ENCODE measurements around the gene SERPINA10. TPM values are rescaled to one million over a fixed set of nuclear protein-coding genes. Genes with fewer than 3 reads are reported as not detected.

The SERPINA10 gene
- total RNA-seq, 4 donors from 2014 or later = not detected

DNA sequence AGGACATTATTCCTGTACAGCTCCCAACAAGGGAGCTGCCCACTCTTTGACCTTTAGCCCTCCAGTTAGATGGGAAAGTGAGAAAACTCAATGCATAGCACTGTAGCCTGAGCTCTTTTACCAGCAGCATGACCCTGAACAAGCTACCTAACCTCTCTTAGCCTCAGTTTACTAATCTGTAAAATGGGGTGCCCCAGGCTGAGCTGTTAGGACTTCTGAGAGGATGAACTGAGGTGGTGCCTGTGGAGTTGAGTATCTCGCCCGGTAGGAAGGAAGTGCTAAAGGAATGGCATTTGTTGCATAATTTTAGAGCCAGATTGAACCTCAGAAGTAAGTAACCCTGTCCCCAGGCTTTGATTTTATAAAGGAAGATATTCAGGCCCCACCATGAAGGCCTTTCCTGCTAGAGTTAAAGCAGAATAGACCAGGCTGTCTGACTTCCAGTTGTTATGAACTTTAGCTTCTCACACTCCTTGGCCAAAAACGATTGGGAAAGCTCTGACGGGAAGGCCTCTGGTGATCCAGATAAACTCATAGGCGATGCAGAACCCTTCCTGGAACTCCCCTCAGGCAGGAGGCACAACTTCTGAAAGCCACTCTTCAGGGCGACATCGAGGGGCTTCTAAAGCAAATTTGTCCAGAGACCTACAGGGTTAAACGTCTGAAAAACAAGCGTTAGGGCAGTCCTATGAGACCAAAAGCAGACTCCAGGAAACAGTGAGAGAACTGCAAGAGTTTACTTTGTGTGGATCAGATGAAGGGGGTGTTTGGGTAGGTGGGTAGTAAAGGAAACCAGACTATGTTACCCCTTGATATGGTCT is 2.5 kb upstream of the SERPINA10 start:
- H3K36me3 ChIP-seq = no peaks in the 10 kb centered on the region
- no peaks in the 10 kb centered on the region for H3K4me1 ChIP-seq
- H3K27ac ChIP-seq = no peak overlapping the region
- H3K9me3 ChIP-seq = peaks cover 0 to 6% (median 0%) of the 10 kb centered on the region in 4 donors
- WGBS, 2 donors = 67 to 70% methylated on average over 9 of the region's 9 CpGs
- H3K27me3 ChIP-seq = no peaks in the 10 kb centered on the region
- no peak overlapping the region for H3K4me3 ChIP-seq
- DNase-seq (ENCODE audit: low spot score in 2 of 2) = no peak
- TF ChIP-seq POLR2A (IDR thresholded peaks at IDR 0.05) = no peak

DNA sequence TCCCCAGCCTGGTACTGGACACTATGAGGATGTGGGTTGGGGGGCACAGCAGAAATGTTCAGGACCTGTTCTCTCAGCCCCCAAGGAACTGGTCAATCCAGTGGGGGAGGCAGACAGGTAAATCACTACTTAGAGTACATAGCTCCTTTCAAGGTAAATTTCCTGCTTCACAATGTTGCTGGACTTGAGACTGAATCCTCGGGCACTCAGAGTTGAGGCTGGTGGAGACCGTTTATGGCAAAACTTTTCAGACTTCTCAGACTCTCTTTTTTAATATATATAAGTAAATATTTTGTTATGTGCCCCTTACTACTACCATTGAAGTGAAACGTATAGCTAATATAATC is 483 bp upstream of the SERPINA10 start:
- no peaks in the 10 kb centered on the region for H3K4me1 ChIP-seq
- no peak for TF ChIP-seq EP300 (IDR thresholded peaks at IDR 0.05)
- TF ChIP-seq, protein P1, sequence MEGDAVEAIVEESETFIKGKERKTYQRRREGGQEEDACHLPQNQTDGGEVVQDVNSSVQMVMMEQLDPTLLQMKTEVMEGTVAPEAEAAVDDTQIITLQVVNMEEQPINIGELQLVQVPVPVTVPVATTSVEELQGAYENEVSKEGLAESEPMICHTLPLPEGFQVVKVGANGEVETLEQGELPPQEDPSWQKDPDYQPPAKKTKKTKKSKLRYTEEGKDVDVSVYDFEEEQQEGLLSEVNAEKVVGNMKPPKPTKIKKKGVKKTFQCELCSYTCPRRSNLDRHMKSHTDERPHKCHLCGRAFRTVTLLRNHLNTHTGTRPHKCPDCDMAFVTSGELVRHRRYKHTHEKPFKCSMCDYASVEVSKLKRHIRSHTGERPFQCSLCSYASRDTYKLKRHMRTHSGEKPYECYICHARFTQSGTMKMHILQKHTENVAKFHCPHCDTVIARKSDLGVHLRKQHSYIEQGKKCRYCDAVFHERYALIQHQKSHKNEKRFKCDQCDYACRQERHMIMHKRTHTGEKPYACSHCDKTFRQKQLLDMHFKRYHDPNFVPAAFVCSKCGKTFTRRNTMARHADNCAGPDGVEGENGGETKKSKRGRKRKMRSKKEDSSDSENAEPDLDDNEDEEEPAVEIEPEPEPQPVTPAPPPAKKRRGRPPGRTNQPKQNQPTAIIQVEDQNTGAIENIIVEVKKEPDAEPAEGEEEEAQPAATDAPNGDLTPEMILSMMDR (IDR thresholded peaks at IDR 0.05) = no peak
- TF ChIP-seq POLR2A (IDR thresholded peaks at IDR 0.05) = no peak
- H3K9me3 ChIP-seq = peaks cover 0 to 6% (median 0%) of the 10 kb centered on the region in 4 donors
- no peaks in the 10 kb centered on the region for H3K27me3 ChIP-seq
- no peaks in the 10 kb centered on the region for H3K36me3 ChIP-seq
- no peak for DNase-seq (ENCODE audit: low spot score in 2 of 2)
- no peak overlapping the region for H3K4me3 ChIP-seq
- H3K27ac ChIP-seq = no peak overlapping the region
- WGBS, 2 donors = 67 to 82% methylated on average over 3 of the region's 3 CpGs

DNA sequence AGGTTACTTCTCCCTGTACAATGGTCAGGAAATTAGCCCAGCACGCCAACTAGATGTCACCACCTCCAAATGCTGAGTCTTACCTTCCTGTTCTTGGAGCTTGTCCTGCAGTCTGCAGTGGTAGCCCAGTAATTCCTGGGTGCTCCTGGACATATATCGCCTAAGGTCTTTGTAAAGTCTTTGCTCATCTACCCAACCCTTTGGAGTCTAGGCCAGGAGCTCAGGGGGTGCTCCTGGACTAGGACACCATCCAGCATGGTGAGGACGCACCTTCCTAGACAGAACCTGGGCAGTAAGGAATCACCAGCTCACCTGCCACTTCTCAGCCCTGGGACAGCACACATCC is 569 bp downstream of the SERPINA10 start:
- Histone ChIP-seq H3K4me1 (no peaks in the 10 kb centered on the region), H3K27ac (no peak overlapping the region), H3K36me3 (no peaks in the 10 kb centered on the region), H3K9me3 (no peaks in the 10 kb centered on the region), H3K4me3 (no peak overlapping the region), H3K27me3 (no peaks in the 10 kb centered on the region)
- no peak for DNase-seq (ENCODE audit: low spot score in 2 of 2)
- no peak for TF ChIP-seq EP300 (IDR thresholded peaks at IDR 0.05)
- TF ChIP-seq, protein P1 (IDR thresholded peaks at IDR 0.05) = no peak
- no peak for TF ChIP-seq POLR2A (IDR thresholded peaks at IDR 0.05)
- WGBS, 2 donors = 91 to 96% methylated on average over 3 of the region's 3 CpGs

DNA sequence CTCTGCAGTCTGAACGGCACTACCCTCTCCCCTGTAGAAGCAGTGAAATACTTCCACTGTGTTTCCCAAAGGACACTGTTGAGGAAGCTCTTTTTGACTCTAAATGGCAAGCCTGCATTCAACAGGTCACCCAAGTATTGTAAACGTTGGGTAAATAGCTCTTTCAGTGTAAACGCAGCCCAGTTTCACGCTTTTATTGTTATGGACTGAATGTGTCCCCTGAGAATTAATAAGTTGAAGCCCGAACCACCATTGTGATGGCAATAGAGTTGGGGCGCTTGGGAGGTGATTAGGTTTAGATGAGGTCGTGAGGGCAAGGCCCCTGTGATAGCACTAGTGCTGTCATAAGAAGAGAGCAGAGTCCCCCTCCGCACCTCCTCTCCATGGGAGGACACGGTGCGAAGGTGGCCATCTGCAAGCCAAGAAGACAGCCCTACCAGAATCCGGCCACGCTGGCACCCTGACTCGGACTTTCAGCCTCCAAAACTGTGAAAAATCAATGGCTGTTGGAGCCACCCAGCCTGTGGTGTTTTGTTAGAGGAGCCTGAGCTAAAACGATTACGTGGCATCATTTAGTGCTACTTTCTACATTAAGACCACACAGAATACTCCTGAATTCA is 1.1 kb downstream of the SERPINA10 start:
- no peaks in the 10 kb centered on the region for H3K27me3 ChIP-seq
- DNase-seq (ENCODE audit: low spot score in 2 of 2) = no peak
- no peak overlapping the region for H3K27ac ChIP-seq
- no peaks in the 10 kb centered on the region for H3K36me3 ChIP-seq
- H3K9me3 ChIP-seq = no peaks in the 10 kb centered on the region
- no peaks in the 10 kb centered on the region for H3K4me1 ChIP-seq
- H3K4me3 ChIP-seq = no peak overlapping the region
- TF ChIP-seq, protein P1 (IDR thresholded peaks at IDR 0.05) = no peak
- TF ChIP-seq EP300 (IDR thresholded peaks at IDR 0.05) (no peak), POLR2A (IDR thresholded peaks at IDR 0.05) (no peak)
- 71 to 74% methylated on average over 15 of the region's 15 CpGs for WGBS, 2 donors

DNA sequence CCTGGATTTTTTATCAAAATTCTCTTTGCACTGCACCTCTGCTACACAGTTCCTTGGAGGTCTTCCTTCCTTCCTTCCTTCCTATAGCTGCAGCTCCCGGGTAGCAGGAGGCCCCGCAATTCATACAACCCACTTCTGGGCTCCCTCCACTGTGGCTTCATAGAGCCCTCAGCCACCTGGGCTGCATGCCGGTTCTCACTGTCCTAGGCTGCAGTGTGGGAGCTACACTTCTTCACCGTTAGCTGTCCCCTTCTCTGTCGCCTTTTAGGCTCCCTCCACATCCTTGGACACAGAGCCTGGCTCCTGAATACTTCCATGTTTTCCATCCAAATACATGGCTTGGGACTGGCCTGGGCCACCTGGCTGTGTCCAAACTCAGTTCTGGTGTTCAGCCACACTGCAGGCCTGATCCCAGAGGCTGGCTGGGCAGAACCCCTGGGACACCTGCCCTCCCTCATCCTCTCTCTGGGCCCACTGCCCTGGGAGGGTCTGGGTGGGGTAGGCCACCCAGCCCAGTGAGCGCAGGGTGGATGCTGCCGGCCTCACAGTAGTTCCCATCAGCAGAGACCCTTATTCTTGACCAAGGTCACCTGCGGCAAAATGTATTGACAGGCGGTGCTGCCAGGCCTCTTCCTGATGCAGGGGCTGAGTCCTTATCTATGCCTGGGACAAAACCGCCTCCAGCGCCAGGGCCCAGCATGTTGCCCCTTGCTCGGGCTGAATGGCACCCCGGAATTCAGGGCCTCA is 1.7 kb downstream of the SERPINA10 start:
- TF ChIP-seq EP300 (IDR thresholded peaks at IDR 0.05) (no peak), POLR2A (IDR thresholded peaks at IDR 0.05) (no peak)
- TF ChIP-seq, protein P1 (IDR thresholded peaks at IDR 0.05) = no peak
- no peak for DNase-seq (ENCODE audit: low spot score in 2 of 2)
- H3K4me3 ChIP-seq = no peak overlapping the region
- no peaks in the 10 kb centered on the region for H3K4me1 ChIP-seq
- no peak overlapping the region for H3K27ac ChIP-seq
- H3K9me3 ChIP-seq = no peaks in the 10 kb centered on the region
- 80 to 94% methylated on average over 10 to 12 of the region's 13 CpGs for WGBS, 2 donors
- H3K36me3 ChIP-seq = no peaks in the 10 kb centered on the region
- H3K27me3 ChIP-seq = no peaks in the 10 kb centered on the region

Data from tibial nerve (tissue), 4 donors.